Measurements from ENCODE around the gene CACNA2D3. TPM values are rescaled to one million over a fixed set of nuclear protein-coding genes. Genes with fewer than 3 reads are reported as not detected.

The CACNA2D3 gene
- total RNA-seq, 1 donor from 2014 or later, result 0.17 TPM

DNA sequence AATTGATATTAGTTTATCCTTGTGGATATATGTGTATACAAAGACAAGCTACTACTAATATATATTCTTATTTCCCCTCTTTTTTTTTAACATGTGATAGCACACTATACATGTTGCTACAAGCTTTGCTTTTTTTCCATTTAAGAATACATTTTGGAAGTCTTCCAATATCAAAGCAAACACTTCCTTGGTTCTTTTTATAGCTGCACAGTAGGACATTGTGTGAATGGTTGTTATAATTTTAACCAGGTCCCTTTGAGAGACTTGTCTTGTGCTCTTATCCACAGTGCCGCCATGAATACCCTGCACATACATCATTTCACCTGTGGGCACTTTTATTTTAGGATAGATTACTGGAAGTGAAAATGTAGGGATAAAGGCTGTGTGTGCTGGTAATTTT is 88.7 kb downstream of the CACNA2D3 start:
- Histone ChIP-seq H3K4me3 (ENCODE audit: low read depth, low read length) (no peak overlapping the region), H3K27me3 (ENCODE audit: control insufficient read depth, insufficient read depth, low read length) (no peaks in the 10 kb centered on the region), H3K36me3 (ENCODE audit: control insufficient read depth, insufficient read depth, low read length) (no peaks in the 10 kb centered on the region)
- DNase-seq (ENCODE audit: low read depth), result no peak
- TF ChIP-seq, protein P1, sequence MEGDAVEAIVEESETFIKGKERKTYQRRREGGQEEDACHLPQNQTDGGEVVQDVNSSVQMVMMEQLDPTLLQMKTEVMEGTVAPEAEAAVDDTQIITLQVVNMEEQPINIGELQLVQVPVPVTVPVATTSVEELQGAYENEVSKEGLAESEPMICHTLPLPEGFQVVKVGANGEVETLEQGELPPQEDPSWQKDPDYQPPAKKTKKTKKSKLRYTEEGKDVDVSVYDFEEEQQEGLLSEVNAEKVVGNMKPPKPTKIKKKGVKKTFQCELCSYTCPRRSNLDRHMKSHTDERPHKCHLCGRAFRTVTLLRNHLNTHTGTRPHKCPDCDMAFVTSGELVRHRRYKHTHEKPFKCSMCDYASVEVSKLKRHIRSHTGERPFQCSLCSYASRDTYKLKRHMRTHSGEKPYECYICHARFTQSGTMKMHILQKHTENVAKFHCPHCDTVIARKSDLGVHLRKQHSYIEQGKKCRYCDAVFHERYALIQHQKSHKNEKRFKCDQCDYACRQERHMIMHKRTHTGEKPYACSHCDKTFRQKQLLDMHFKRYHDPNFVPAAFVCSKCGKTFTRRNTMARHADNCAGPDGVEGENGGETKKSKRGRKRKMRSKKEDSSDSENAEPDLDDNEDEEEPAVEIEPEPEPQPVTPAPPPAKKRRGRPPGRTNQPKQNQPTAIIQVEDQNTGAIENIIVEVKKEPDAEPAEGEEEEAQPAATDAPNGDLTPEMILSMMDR (IDR thresholded peaks at IDR 0.05; ENCODE audit: insufficient read depth, low read length, poor library complexity, severe bottlenecking), result no peak

DNA sequence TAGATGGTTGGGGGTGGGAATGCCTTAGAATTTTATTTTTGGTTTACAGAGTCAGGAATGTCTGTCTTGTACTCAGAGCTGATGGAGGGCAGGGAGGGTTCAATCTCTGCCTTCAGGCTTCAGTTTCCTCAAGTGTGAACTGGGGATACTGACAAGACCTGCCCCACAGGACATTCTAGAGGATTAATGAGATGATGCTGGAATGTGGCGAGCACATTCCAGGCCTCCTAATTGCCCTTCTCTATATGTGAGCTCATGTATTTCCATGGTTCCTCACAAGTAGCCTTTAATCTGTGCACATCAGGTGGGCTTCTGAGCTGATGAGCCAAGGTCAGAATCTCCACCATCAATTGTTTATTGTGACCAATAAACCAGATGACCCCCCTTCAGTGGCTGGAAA is 90.4 kb downstream of the CACNA2D3 start:
- no peaks in the 10 kb centered on the region for H3K27me3 ChIP-seq (ENCODE audit: control insufficient read depth, insufficient read depth, low read length)
- no peak for DNase-seq (ENCODE audit: low read depth)
- no peaks in the 10 kb centered on the region for H3K36me3 ChIP-seq (ENCODE audit: control insufficient read depth, insufficient read depth, low read length)
- H3K4me3 ChIP-seq (ENCODE audit: low read depth, low read length), result no peak overlapping the region
- TF ChIP-seq, protein P1 (IDR thresholded peaks at IDR 0.05; ENCODE audit: insufficient read depth, low read length, poor library complexity, severe bottlenecking), result no peak

DNA sequence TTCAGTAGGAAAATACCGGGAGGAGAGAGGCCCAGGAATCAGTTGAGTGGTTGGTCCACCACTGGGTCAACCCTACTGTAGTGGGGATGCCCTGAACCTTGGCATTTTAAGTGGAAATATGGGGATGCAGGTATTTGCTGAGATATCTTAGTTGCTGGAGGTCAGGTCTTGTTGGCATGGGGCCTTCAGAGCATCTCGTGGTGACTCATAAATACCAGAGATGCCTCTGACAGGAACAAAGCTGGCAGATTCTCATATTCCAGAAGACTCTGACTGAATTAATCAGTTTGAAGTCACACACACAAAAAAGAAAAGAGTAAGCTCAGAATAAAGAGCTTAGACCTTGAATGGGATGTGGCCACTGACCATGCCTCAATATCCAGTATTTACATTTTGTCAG is 91.6 kb downstream of the CACNA2D3 start:
- H3K27me3 ChIP-seq (ENCODE audit: control insufficient read depth, insufficient read depth, low read length), result no peaks in the 10 kb centered on the region
- no peaks in the 10 kb centered on the region for H3K36me3 ChIP-seq (ENCODE audit: control insufficient read depth, insufficient read depth, low read length)
- TF ChIP-seq, protein P1 (IDR thresholded peaks at IDR 0.05; ENCODE audit: insufficient read depth, low read length, poor library complexity, severe bottlenecking), result no peak
- DNase-seq (ENCODE audit: low read depth), result peak; percentile 12
- H3K4me3 ChIP-seq (ENCODE audit: low read depth, low read length), result no peak overlapping the region

- Histone ChIP-seq H3K36me3 (ENCODE audit: control insufficient read depth, insufficient read depth, low read length) (no peaks in the 10 kb centered on the region), H3K4me3 (ENCODE audit: low read depth, low read length) (no peak overlapping the region), H3K27me3 (ENCODE audit: control insufficient read depth, insufficient read depth, low read length) (no peaks in the 10 kb centered on the region)
- TF ChIP-seq, protein P1 (IDR thresholded peaks at IDR 0.05; ENCODE audit: insufficient read depth, low read length, poor library complexity, severe bottlenecking), result no peak
- DNase-seq (ENCODE audit: low read depth), result no peak
These were observed 92.5 kb downstream of the CACNA2D3 start for GRCh38 chr3:54214845-54215244.

- TF ChIP-seq, protein P1 (IDR thresholded peaks at IDR 0.05; ENCODE audit: insufficient read depth, low read length, poor library complexity, severe bottlenecking), result no peak
- Histone ChIP-seq H3K4me3 (ENCODE audit: low read depth, low read length) (no peak overlapping the region), H3K27me3 (ENCODE audit: control insufficient read depth, insufficient read depth, low read length) (no peaks in the 10 kb centered on the region), H3K36me3 (ENCODE audit: control insufficient read depth, insufficient read depth, low read length) (no peaks in the 10 kb centered on the region)
- DNase-seq (ENCODE audit: low read depth), result no peak
These were observed 93.2 kb downstream of the CACNA2D3 start for GRCh38 chr3:54215521-54215920.

- Histone ChIP-seq H3K27me3 (ENCODE audit: control insufficient read depth, insufficient read depth, low read length) (no peaks in the 10 kb centered on the region), H3K4me3 (ENCODE audit: low read depth, low read length) (no peak overlapping the region), H3K36me3 (ENCODE audit: control insufficient read depth, insufficient read depth, low read length) (no peaks in the 10 kb centered on the region)
- no peak for DNase-seq (ENCODE audit: low read depth)
- TF ChIP-seq, protein P1 (IDR thresholded peaks at IDR 0.05; ENCODE audit: insufficient read depth, low read length, poor library complexity, severe bottlenecking), result no peak
These were observed 95.5 kb downstream of the CACNA2D3 start for GRCh38 chr3:54217828-54218227.
